SK-N-MC (cell line): ENCODE results near the gene GMCL2.

Experiments
- EZH2 ChIP-seq: fragments of 200-600 bp; sonication (generic); IDR thresholded peaks from one replicate; pipeline ENCODE4 v1.6.1; 2017; ENCODE audit warnings: antibody characterized with exemption
- FOXP2 ChIP-seq: optimal IDR thresholded peaks from 2 replicates; pipeline ENCODE3; 2011; ENCODE audit warnings: mild to moderate bottlenecking, moderate library complexity; ENCODE audit not compliant: insufficient read depth; ENCODE audit errors: extremely low read length, control extremely low read depth
- POLR2AphosphoS5 ChIP-seq: IDR thresholded peaks from 2 replicates; pipeline ENCODE4 v1.6.1; 2012; ENCODE audit warnings: mild to moderate bottlenecking, low read depth, low read length, borderline replicate concordance

DNA sequence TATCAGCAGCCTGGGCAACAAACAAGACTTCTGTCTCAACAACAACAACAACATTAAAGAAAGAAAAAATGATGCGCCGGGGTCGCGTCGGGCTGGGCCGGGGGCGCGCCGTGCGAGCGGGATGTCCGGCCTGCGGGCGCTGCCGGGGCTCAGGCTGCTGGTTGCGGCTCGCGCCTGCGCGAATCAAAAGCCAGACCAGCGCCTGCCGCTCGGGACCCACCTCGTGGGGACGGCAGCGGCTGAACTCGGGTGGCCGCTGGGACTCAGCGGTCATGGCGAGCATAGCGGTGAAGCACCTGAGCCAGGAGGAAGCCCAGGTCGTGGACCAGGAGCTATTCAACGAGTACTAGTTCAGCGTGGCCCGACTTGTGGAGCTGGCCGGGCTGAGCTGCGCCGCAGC lies 21.6 kb downstream of the GMCL2 start:
- TF ChIP-seq EZH2 (no peak), POLR2AphosphoS5 (no peak), FOXP2 (no peak)
